ENCODE results near the gene DIPK2B. TPM values are rescaled to one million over a fixed set of nuclear protein-coding genes. Genes with fewer than 3 reads are reported as not detected.
A peak's percentile ranks its signal among the peaks of the same experiment; 100 is the strongest.

The DIPK2B gene
- total and polyA plus RNA-seq, 9 of the 15 experiments (the other 6 are each of a cell fraction or from before 2014, with no cell fraction given): not detected

GRCh38 chrX:45187731-45188130, 12.9 kb downstream of the DIPK2B start:
- DNase-seq (ENCODE audit: extremely low read depth in 1 of 4, low spot score in 3 of 4) (no peak), ATAC-seq (no peak), FAIRE-seq (no peak)
- Histone ChIP-seq H3K4me1 (replicated peaks in 1 of 2; ENCODE audit: control insufficient read depth in 2 of 2, insufficient read depth in 2 of 2, low read length in 2 of 2) (peaks cover 0 to 2% of the 10 kb centered on the region in 2 experiments; a peak in 2 of 5 replicates), H3K9me1 (ENCODE audit: control insufficient read depth, insufficient read depth, low read length) (no peaks in the 10 kb centered on the region), H3K4me3 (0 out of 2 replicates have a peak overlapping the region, but pooled peaks have one; percentile 32), H4K20me1 (replicated peaks; ENCODE audit: control insufficient read depth, insufficient read depth, low read length) (no peaks in the 10 kb centered on the region), H3K36me3 (ENCODE audit: control insufficient read depth, insufficient read depth, low read length) (no peaks in the 10 kb centered on the region), H3K9me3 (replicated peaks; ENCODE audit: control insufficient read depth, insufficient read depth, low read depth, low read length) (no peaks in the 10 kb centered on the region), H2AFZ (ENCODE audit: low read depth, low read length) (peak overlapping the region; percentile 93), H3K9ac (ENCODE audit: insufficient read depth in 1 of 2, low read depth in 2 of 2, low read length in 2 of 2) (no peak overlapping the region), H3K27me3 (ENCODE audit: control insufficient read depth in 2 of 2, insufficient read depth in 2 of 2, low read length in 2 of 2) (no peaks in the 10 kb centered on the region; a peak in 1 of 5 replicates), H3K4me2 (ENCODE audit: insufficient read depth, low read length) (peak overlapping the region; percentile 88), H3K79me2 (ENCODE audit: control insufficient read depth, insufficient read depth, low read length) (no peaks in the 10 kb centered on the region), H3K27ac (ENCODE audit: extremely low read depth, low read depth, low read length) (no peak overlapping the region)
- in situ Hi-C loops (cut with MboI) (no loop called here), intact Hi-C loops (cut with micrococcal nuclease) (loop anchor here (10.0 kb wide), 1 partner anchor 103 kb away; no protein-coding TSS in a partner anchor)
- ChIA-PET CTCF (ENCODE audit: low intra/inter-chr PET ratio) (no interaction called here), POLR2A (interaction anchor here (0.6 to 1.2 kb wide), 2 partner anchors 45 to 119 kb away, joined by 3 read pairs; no protein-coding TSS in a partner anchor)
- BruUV-seq (replicated peaks): no TSS peak
- 25% methylated on average over 5 of the region's 6 CpGs for WGBS (ENCODE audit: insufficient coverage, low coverage, missing lambda C conversion rate)
- TF ChIP-seq CEBPG (CRISPR knock-in tag; IDR thresholded peaks at IDR 0.05): no peak
- TF ChIP-seq CEBPG (tag; conservative IDR thresholded peaks at IDR 0.05 in 1 of 2, IDR thresholded peaks at IDR 0.05 in 1 of 2): no peak
- TF ChIP-seq NBN (IDR thresholded peaks at IDR 0.05; ENCODE audit: low read depth): no peak
- no peak for TF ChIP-seq CEBPZ (IDR thresholded peaks at IDR 0.05; ENCODE audit: borderline replicate concordance, low read depth, low read length)
- no peak for TF ChIP-seq SNRNP70 (optimal IDR thresholded peaks at IDR 0.05; ENCODE audit: low read depth, low read length)
- no peak for TF ChIP-seq SIN3A (IDR thresholded peaks at IDR 0.05; ENCODE audit: borderline replicate concordance in 2 of 2, control insufficient read depth in 1 of 2, low read depth in 2 of 2, low read length in 2 of 2)
- no peak for TF ChIP-seq ZNF41 (CRISPR knock-in tag; conservative IDR thresholded peaks at IDR 0.05)
- no peak for TF ChIP-seq HMGN3 (IDR thresholded peaks at IDR 0.05; ENCODE audit: borderline replicate concordance, extremely low read depth, insufficient read length, low read depth, low read length)
- TF ChIP-seq HDAC6 (IDR thresholded peaks at IDR 0.05; ENCODE audit: low read depth, low read length): no peak
- no peak for TF ChIP-seq TSC22D4 (tag; IDR thresholded peaks at IDR 0.05)
- TF ChIP-seq ILK (tag; IDR thresholded peaks at IDR 0.05; ENCODE audit: borderline replicate concordance, low read depth): no peak
- no peak for TF ChIP-seq ZBTB12 (CRISPR knock-in tag; IDR thresholded peaks at IDR 0.05)
- no peak for TF ChIP-seq SAP30 (IDR thresholded peaks at IDR 0.05; ENCODE audit: borderline replicate concordance, insufficient read depth, low read depth, low read length, poor library complexity, severe bottlenecking)
- no peak for TF ChIP-seq BCOR (IDR thresholded peaks at IDR 0.05)
- no peak for TF ChIP-seq PML (IDR thresholded peaks at IDR 0.05; ENCODE audit: low read length)
- TF ChIP-seq MED1 (CRISPR knock-in tag; IDR thresholded peaks at IDR 0.05; ENCODE audit: borderline replicate concordance): no peak
- TF ChIP-seq ZNF3 (CRISPR knock-in tag; IDR thresholded peaks at IDR 0.05): no peak
